ENCODE measurements around the gene REV3L. TPM values are rescaled to one million over a fixed set of nuclear protein-coding genes. Genes with fewer than 3 reads are reported as not detected.

Gene REV3L
- total and polyA plus RNA-seq, 2 of the 8 experiments (the other 6 are each of a cell fraction or from before 2014, with no cell fraction given): 2.1 to 6.6 TPM

DNA sequence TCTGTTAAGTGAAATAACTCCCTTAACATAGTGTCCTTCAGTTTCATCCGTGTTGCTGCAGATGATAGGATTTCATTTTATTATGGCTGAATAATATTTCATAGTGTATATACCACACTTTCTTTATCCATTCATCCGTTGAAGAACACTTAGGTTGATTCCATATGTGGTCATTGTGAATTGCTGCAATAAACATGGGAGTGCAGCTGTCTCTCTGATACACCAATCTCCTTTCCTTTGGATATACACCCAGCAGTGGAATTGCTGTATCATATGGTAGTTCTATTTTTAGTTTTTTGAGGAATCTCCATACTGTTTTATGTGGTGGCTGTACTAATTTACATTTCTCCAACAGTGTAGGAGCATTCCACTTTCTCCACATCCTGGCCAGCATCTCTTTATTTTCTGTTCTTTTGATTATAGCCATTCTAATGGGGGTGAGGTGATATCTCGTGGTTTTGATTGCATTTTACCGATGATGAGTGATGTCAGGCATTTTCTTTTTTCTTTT, 202.5 kb downstream of the REV3L start:
- H2AK5ac ChIP-seq (ENCODE audit: low read depth, low read length): no peak overlapping the region
- H4K8ac ChIP-seq (ENCODE audit: extremely low read depth, insufficient read depth, low read length): no peak overlapping the region
- no peak for FAIRE-seq
- H2AFZ ChIP-seq (ENCODE audit: low read length): no peak overlapping the region
- no peaks in the 10 kb centered on the region for H4K20me1 ChIP-seq (replicated peaks in 1 of 2; ENCODE audit: control insufficient read depth in 1 of 2, insufficient read depth in 2 of 2, low read length in 2 of 2)
- H3K4ac ChIP-seq (replicated peaks; ENCODE audit: insufficient read length, low read depth, low read length): no peak overlapping the region
- no peak overlapping the region for H3K4me3 ChIP-seq (ENCODE audit: extremely low read depth in 1 of 4, insufficient read depth in 2 of 4, low read depth in 3 of 4, low read length in 4 of 4)
- no peak overlapping the region for H2BK5ac ChIP-seq (ENCODE audit: low read depth, low read length)
- no peak overlapping the region for H4K91ac ChIP-seq (replicated peaks; ENCODE audit: insufficient read length, low read length)
- no peak overlapping the region for H3K56ac ChIP-seq (replicated peaks; ENCODE audit: insufficient read length, low read depth, low read length)
- no peak overlapping the region for H3K27ac ChIP-seq (ENCODE audit: low read depth, low read length)
- WGBS, 2 experiments (ENCODE audit: extremely low coverage in 1 of 2, insufficient coverage in 1 of 2, insufficient read length in 1 of 2, insufficient replicate concordance in 2 of 2, low coverage in 1 of 2, low lambda C conversion rate in 2 of 2, missing lambda C conversion rate in 1 of 2): 93% methylated on average over 4 of the region's 4 CpGs; no CpG with 5 or more reads in 1 of the 2 experiments
- H3K23me2 ChIP-seq (ENCODE audit: low read depth, low read length): no peaks in the 10 kb centered on the region
- H3K9me3 ChIP-seq (ENCODE audit: insufficient read depth in 2 of 2, low read depth in 1 of 2, low read length in 1 of 2): peaks cover 4 to 7% of the 10 kb centered on the region in 2 experiments
- H3K36me3 ChIP-seq (ENCODE audit: control insufficient read depth in 2 of 4, insufficient read depth in 4 of 4, low read length in 3 of 4): peaks cover 2 to 45% (median 22%) of the 10 kb centered on the region in 4 experiments; a peak in 5 of 8 replicates
- no peaks in the 10 kb centered on the region for H3K79me2 ChIP-seq (ENCODE audit: control insufficient read depth in 1 of 2, insufficient read depth in 2 of 2, low read length in 2 of 2)
- POLR2A ChIA-PET (ENCODE audit: partially characterized antibody): no interaction called here
- no peak overlapping the region for H3K23ac ChIP-seq (ENCODE audit: insufficient read length)
- no peaks in the 10 kb centered on the region for H3K4me1 ChIP-seq (replicated peaks in 1 of 4; ENCODE audit: control insufficient read depth in 3 of 4, insufficient read depth in 4 of 4, low read length in 3 of 4)
- no peak overlapping the region for H3K4me2 ChIP-seq (ENCODE audit: insufficient read depth in 1 of 2, low read depth in 2 of 2, low read length in 2 of 2)
- H2BK15ac ChIP-seq (ENCODE audit: low read length): no peak overlapping the region
- H3K14ac ChIP-seq (ENCODE audit: insufficient read length): no peak overlapping the region
- TF ChIP-seq, protein P1, sequence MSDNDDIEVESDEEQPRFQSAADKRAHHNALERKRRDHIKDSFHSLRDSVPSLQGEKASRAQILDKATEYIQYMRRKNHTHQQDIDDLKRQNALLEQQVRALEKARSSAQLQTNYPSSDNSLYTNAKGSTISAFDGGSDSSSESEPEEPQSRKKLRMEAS (IDR thresholded peaks at IDR 0.05): no peak
- TF ChIP-seq JUND (IDR thresholded peaks at IDR 0.05; ENCODE audit: low read length) (no peak), SIRT6 (IDR thresholded peaks at IDR 0.05; ENCODE audit: low read length) (no peak), TAF7 (optimal IDR thresholded peaks at IDR 0.05; ENCODE audit: borderline replicate concordance, low read depth, low read length) (no peak), RFX5 (IDR thresholded peaks at IDR 0.05; ENCODE audit: borderline replicate concordance, low read depth, low read length) (no peak), SAP30 (IDR thresholded peaks at IDR 0.05; ENCODE audit: insufficient read depth, insufficient replicate concordance, low read length) (no peak), POU5F1 (IDR thresholded peaks at IDR 0.05; ENCODE audit: low read depth, low read length) (no peak), CREB1 (IDR thresholded peaks at IDR 0.05) (no peak)
- TF ChIP-seq, protein P2, sequence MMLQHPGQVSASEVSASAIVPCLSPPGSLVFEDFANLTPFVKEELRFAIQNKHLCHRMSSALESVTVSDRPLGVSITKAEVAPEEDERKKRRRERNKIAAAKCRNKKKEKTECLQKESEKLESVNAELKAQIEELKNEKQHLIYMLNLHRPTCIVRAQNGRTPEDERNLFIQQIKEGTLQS (IDR thresholded peaks at IDR 0.05; ENCODE audit: insufficient read depth, low read depth, low read length): no peak
- TF ChIP-seq, protein P3, sequence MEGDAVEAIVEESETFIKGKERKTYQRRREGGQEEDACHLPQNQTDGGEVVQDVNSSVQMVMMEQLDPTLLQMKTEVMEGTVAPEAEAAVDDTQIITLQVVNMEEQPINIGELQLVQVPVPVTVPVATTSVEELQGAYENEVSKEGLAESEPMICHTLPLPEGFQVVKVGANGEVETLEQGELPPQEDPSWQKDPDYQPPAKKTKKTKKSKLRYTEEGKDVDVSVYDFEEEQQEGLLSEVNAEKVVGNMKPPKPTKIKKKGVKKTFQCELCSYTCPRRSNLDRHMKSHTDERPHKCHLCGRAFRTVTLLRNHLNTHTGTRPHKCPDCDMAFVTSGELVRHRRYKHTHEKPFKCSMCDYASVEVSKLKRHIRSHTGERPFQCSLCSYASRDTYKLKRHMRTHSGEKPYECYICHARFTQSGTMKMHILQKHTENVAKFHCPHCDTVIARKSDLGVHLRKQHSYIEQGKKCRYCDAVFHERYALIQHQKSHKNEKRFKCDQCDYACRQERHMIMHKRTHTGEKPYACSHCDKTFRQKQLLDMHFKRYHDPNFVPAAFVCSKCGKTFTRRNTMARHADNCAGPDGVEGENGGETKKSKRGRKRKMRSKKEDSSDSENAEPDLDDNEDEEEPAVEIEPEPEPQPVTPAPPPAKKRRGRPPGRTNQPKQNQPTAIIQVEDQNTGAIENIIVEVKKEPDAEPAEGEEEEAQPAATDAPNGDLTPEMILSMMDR (IDR thresholded peaks at IDR 0.05; ENCODE audit: control extremely low read depth in 1 of 3, insufficient read depth in 1 of 3, low read depth in 1 of 3, low read length in 3 of 3): no peak
- no peak overlapping the region for H2BK12ac ChIP-seq (ENCODE audit: low read depth, low read length)
- H2BK120ac ChIP-seq (replicated peaks; ENCODE audit: low read depth, low read length): no peak overlapping the region
- no peak overlapping the region for H3K18ac ChIP-seq (ENCODE audit: extremely low read depth, low read length)
- H4K5ac ChIP-seq (ENCODE audit: insufficient read length, low read depth, low read length): no peak overlapping the region
- CTCF ChIA-PET (ENCODE audit: partially characterized antibody): interaction anchor here (1.1 kb wide), 1 partner anchor 81 kb away, joined by 3 read pairs; no protein-coding TSS in a partner anchor
- H3K79me1 ChIP-seq (ENCODE audit: low read depth, low read length): no peaks in the 10 kb centered on the region
- DNase-seq (ENCODE audit: low read depth in 1 of 2, low spot score in 2 of 2): no peak
- H3K27me3 ChIP-seq (replicated peaks in 1 of 4; ENCODE audit: control insufficient read depth in 3 of 4, extremely low read depth in 1 of 4, insufficient read depth in 3 of 4, low read length in 3 of 4): no peaks in the 10 kb centered on the region
- no peak overlapping the region for H2BK20ac ChIP-seq (ENCODE audit: low read length)
- H3K9ac ChIP-seq (replicated peaks in 1 of 4; ENCODE audit: extremely low read depth in 1 of 4, low read depth in 3 of 4, low read length in 3 of 4): no peak overlapping the region

All from H1 (cell line).